Loucy (cell line): ENCODE measurements around the gene EPHB3.

Experiments
- CTCF ChIP-seq: fragments of 200-600 bp; sonication (generic); conservative IDR thresholded peaks from 2 replicates; pipeline ENCODE4 v1.5.1; 2014; ENCODE audit warnings: mild to moderate bottlenecking, antibody characterized with exemption, low read length
- EZH2phosphoT487 ChIP-seq: fragments of 200-600 bp; IDR thresholded peaks from 2 replicates; pipeline ENCODE4 v1.6.1; 2018; ENCODE audit warnings: antibody characterized with exemption, mild to moderate bottlenecking, moderate library complexity, borderline replicate concordance

GRCh38 chr3:184552296-184552695 is 9.3 kb upstream of the EPHB3 start:
- TF ChIP-seq CTCF (no peak), EZH2phosphoT487 (no peak)
